ENCODE measurements around the gene CACNA2D3.

CACNA2D3 gene

GRCh38 chr3:54776601-54777000 is 654.2 kb downstream of the CACNA2D3 start:
- no peak for DNase-seq (ENCODE audit: low spot score)
- no CpG with 5 or more reads among the region's 2 CpGs for WGBS, 2 donors (ENCODE audit: extremely low coverage in 2 of 2, insufficient read length in 2 of 2, insufficient replicate concordance in 1 of 2)
- H3K4me1 ChIP-seq (ENCODE audit: control insufficient read depth in 2 of 2, insufficient read depth in 1 of 2, low read depth in 1 of 2, low read length in 2 of 2), result peaks cover 0 to 5% of the 10 kb centered on the region in 2 donors

GRCh38 chr3:54777141-54777540 is 654.8 kb downstream of the CACNA2D3 start:
- Histone ChIP-seq H3K23ac (ENCODE audit: low read depth, low read length, poor library complexity) (no peak overlapping the region), H2AK5ac (ENCODE audit: low read depth, low read length) (no peak overlapping the region), H3K27me3 (ENCODE audit: control insufficient read depth in 3 of 3, insufficient read depth in 3 of 3, low read depth in 1 of 3, low read length in 3 of 3) (peaks cover 0 to 9% (median 0%) of the 10 kb centered on the region in 3 experiments), H3K79me1 (ENCODE audit: low read depth, low read length) (no peaks in the 10 kb centered on the region), H3K14ac (ENCODE audit: low read length) (no peak overlapping the region), H4K8ac (ENCODE audit: low read depth, low read length) (no peak overlapping the region), H3K27ac (replicated peaks; ENCODE audit: low read length) (no peak overlapping the region), H2AFZ (ENCODE audit: low read length) (no peak overlapping the region), H3K4ac (ENCODE audit: low read length) (no peak overlapping the region), H2BK12ac (ENCODE audit: low read length) (no peak overlapping the region), H2BK120ac (ENCODE audit: low read depth, low read length) (no peak overlapping the region), H3K18ac (ENCODE audit: low read length) (no peak overlapping the region), H3K36me3 (replicated peaks in 1 of 2; ENCODE audit: control insufficient read depth in 2 of 2, insufficient read depth in 2 of 2, low read length in 2 of 2) (no peaks in the 10 kb centered on the region), H2BK5ac (ENCODE audit: low read length) (no peak overlapping the region), H3K4me1 (ENCODE audit: control insufficient read depth in 2 of 2, insufficient read depth in 1 of 2, low read depth in 1 of 2, low read length in 2 of 2) (peaks cover 0 to 5% of the 10 kb centered on the region in 2 donors), H3K4me3 (ENCODE audit: low read length in 2 of 2) (no peak overlapping the region), H2BK15ac (ENCODE audit: low read length) (no peak overlapping the region), H3K9me3 (replicated peaks in 1 of 2; ENCODE audit: control insufficient read depth in 2 of 2, insufficient read depth in 1 of 2, low read depth in 1 of 2, low read length in 2 of 2) (no peaks in the 10 kb centered on the region), H3K9ac (ENCODE audit: low read depth, low read length, poor library complexity) (no peak overlapping the region), H4K91ac (ENCODE audit: low read depth, low read length, poor library complexity) (no peak overlapping the region), H3K4me2 (ENCODE audit: insufficient read depth, low read length, poor library complexity, severe bottlenecking) (no peak overlapping the region)
- no peak for DNase-seq (ENCODE audit: low spot score)
- no CpG with 5 or more reads among the region's 2 CpGs for WGBS, 2 donors (ENCODE audit: extremely low coverage in 2 of 2, insufficient read length in 2 of 2, insufficient replicate concordance in 1 of 2)

More at GRCh38 chr3:54776601-54777000, 654.2 kb downstream of the CACNA2D3 start:
- H2AFZ ChIP-seq (ENCODE audit: low read length), result no peak overlapping the region
- H3K4me2 ChIP-seq (ENCODE audit: insufficient read depth, low read length, poor library complexity, severe bottlenecking), result no peak overlapping the region
- H3K79me1 ChIP-seq (ENCODE audit: low read depth, low read length), result no peaks in the 10 kb centered on the region
- H2BK15ac ChIP-seq (ENCODE audit: low read length), result no peak overlapping the region
- H3K9me3 ChIP-seq (replicated peaks in 1 of 2; ENCODE audit: control insufficient read depth in 2 of 2, insufficient read depth in 1 of 2, low read depth in 1 of 2, low read length in 2 of 2), result no peaks in the 10 kb centered on the region
- no peak overlapping the region for H3K4ac ChIP-seq (ENCODE audit: low read length)
- H3K36me3 ChIP-seq (replicated peaks in 1 of 2; ENCODE audit: control insufficient read depth in 2 of 2, insufficient read depth in 2 of 2, low read length in 2 of 2), result no peaks in the 10 kb centered on the region
- H3K23ac ChIP-seq (ENCODE audit: low read depth, low read length, poor library complexity), result no peak overlapping the region
- no peak overlapping the region for H2BK12ac ChIP-seq (ENCODE audit: low read length)
- no peak overlapping the region for H2BK5ac ChIP-seq (ENCODE audit: low read length)
- no peak overlapping the region for H3K27ac ChIP-seq (replicated peaks; ENCODE audit: low read length)
- H3K9ac ChIP-seq (ENCODE audit: low read depth, low read length, poor library complexity), result no peak overlapping the region
- H3K4me3 ChIP-seq (ENCODE audit: low read length in 2 of 2), result no peak overlapping the region
- no peak overlapping the region for H2BK120ac ChIP-seq (ENCODE audit: low read depth, low read length)
- H3K14ac ChIP-seq (ENCODE audit: low read length), result no peak overlapping the region
- H2AK5ac ChIP-seq (ENCODE audit: low read depth, low read length), result no peak overlapping the region
- peaks cover 0 to 9% (median 0%) of the 10 kb centered on the region in 3 experiments for H3K27me3 ChIP-seq (ENCODE audit: control insufficient read depth in 3 of 3, insufficient read depth in 3 of 3, low read depth in 1 of 3, low read length in 3 of 3)
- no peak overlapping the region for H4K91ac ChIP-seq (ENCODE audit: low read depth, low read length, poor library complexity)
- no peak overlapping the region for H4K8ac ChIP-seq (ENCODE audit: low read depth, low read length)
- H3K18ac ChIP-seq (ENCODE audit: low read length), result no peak overlapping the region

- Histone ChIP-seq H3K27ac (replicated peaks; ENCODE audit: low read length) (no peak overlapping the region), H3K79me1 (ENCODE audit: low read depth, low read length) (no peaks in the 10 kb centered on the region), H3K18ac (ENCODE audit: low read length) (no peak overlapping the region), H4K91ac (ENCODE audit: low read depth, low read length, poor library complexity) (no peak overlapping the region), H3K4me1 (ENCODE audit: control insufficient read depth in 2 of 2, insufficient read depth in 1 of 2, low read depth in 1 of 2, low read length in 2 of 2) (no peaks in the 10 kb centered on the region), H2AFZ (ENCODE audit: low read length) (no peak overlapping the region), H3K9ac (ENCODE audit: low read depth, low read length, poor library complexity) (no peak overlapping the region), H2BK5ac (ENCODE audit: low read length) (no peak overlapping the region), H3K23ac (ENCODE audit: low read depth, low read length, poor library complexity) (no peak overlapping the region), H2BK15ac (ENCODE audit: low read length) (no peak overlapping the region), H3K4me3 (ENCODE audit: low read length in 2 of 2) (no peak overlapping the region), H3K27me3 (ENCODE audit: control insufficient read depth in 3 of 3, insufficient read depth in 3 of 3, low read depth in 1 of 3, low read length in 3 of 3) (peaks cover 0 to 18% (median 0%) of the 10 kb centered on the region in 3 experiments), H2AK5ac (ENCODE audit: low read depth, low read length) (no peak overlapping the region), H3K14ac (ENCODE audit: low read length) (no peak overlapping the region), H4K8ac (ENCODE audit: low read depth, low read length) (no peak overlapping the region), H3K9me3 (replicated peaks in 1 of 2; ENCODE audit: control insufficient read depth in 2 of 2, insufficient read depth in 1 of 2, low read depth in 1 of 2, low read length in 2 of 2) (no peaks in the 10 kb centered on the region), H3K36me3 (replicated peaks in 1 of 2; ENCODE audit: control insufficient read depth in 2 of 2, insufficient read depth in 2 of 2, low read length in 2 of 2) (no peaks in the 10 kb centered on the region), H3K4me2 (ENCODE audit: insufficient read depth, low read length, poor library complexity, severe bottlenecking) (no peak overlapping the region), H2BK12ac (ENCODE audit: low read length) (no peak overlapping the region), H3K4ac (ENCODE audit: low read length) (no peak overlapping the region), H2BK120ac (ENCODE audit: low read depth, low read length) (no peak overlapping the region)
- no peak for DNase-seq (ENCODE audit: low spot score)
Observed at GRCh38 chr3:54780336-54780735, 658.0 kb downstream of the CACNA2D3 start.

GRCh38 chr3:54781728-54782127 is 659.4 kb downstream of the CACNA2D3 start:
- Histone ChIP-seq H2BK5ac (ENCODE audit: low read length) (no peak overlapping the region), H3K27me3 (ENCODE audit: control insufficient read depth in 3 of 3, insufficient read depth in 3 of 3, low read depth in 1 of 3, low read length in 3 of 3) (peaks cover 0 to 15% (median 0%) of the 10 kb centered on the region in 3 experiments), H3K27ac (replicated peaks; ENCODE audit: low read length) (no peak overlapping the region), H3K9me3 (replicated peaks in 1 of 2; ENCODE audit: control insufficient read depth in 2 of 2, insufficient read depth in 1 of 2, low read depth in 1 of 2, low read length in 2 of 2) (no peaks in the 10 kb centered on the region), H3K79me1 (ENCODE audit: low read depth, low read length) (no peaks in the 10 kb centered on the region), H3K4me3 (ENCODE audit: low read length in 2 of 2) (no peak overlapping the region), H2AFZ (ENCODE audit: low read length) (no peak overlapping the region), H2BK12ac (ENCODE audit: low read length) (no peak overlapping the region), H3K14ac (ENCODE audit: low read length) (no peak overlapping the region), H3K18ac (ENCODE audit: low read length) (no peak overlapping the region), H2BK120ac (ENCODE audit: low read depth, low read length) (no peak overlapping the region), H3K23ac (ENCODE audit: low read depth, low read length, poor library complexity) (no peak overlapping the region), H3K4ac (ENCODE audit: low read length) (no peak overlapping the region), H3K9ac (ENCODE audit: low read depth, low read length, poor library complexity) (no peak overlapping the region), H3K36me3 (replicated peaks in 1 of 2; ENCODE audit: control insufficient read depth in 2 of 2, insufficient read depth in 2 of 2, low read length in 2 of 2) (no peaks in the 10 kb centered on the region), H3K4me1 (ENCODE audit: control insufficient read depth in 2 of 2, insufficient read depth in 1 of 2, low read depth in 1 of 2, low read length in 2 of 2) (no peaks in the 10 kb centered on the region), H2BK15ac (ENCODE audit: low read length) (no peak overlapping the region), H2AK5ac (ENCODE audit: low read depth, low read length) (no peak overlapping the region), H4K8ac (ENCODE audit: low read depth, low read length) (no peak overlapping the region), H4K91ac (ENCODE audit: low read depth, low read length, poor library complexity) (no peak overlapping the region), H3K4me2 (ENCODE audit: insufficient read depth, low read length, poor library complexity, severe bottlenecking) (no peak overlapping the region)
- WGBS, 2 donors (ENCODE audit: extremely low coverage in 2 of 2, insufficient read length in 2 of 2, insufficient replicate concordance in 1 of 2), result no CpG with 5 or more reads among the region's 1 CpG
- DNase-seq (ENCODE audit: low spot score), result no peak

Data from neuronal stem cell (in vitro differentiated cells).